T-helper 1 cell treated with Interleukin-12 subunit alpha and Interleukin-12 subunit beta and Interleukin-4 antibody, amounts not matched to agents 30 μg/mL and 1 μg/mL, for 36 hours (primary cell): ENCODE data around the gene TRMT10C.

Source experiments
- H3K27ac Mint-ChIP-seq: one replicate; pipeline ENCODE4 v1.8.0; 2021; ENCODE audit warnings: mild to moderate bottlenecking, mixed read lengths
- H3K27me3 Mint-ChIP-seq: one replicate; pipeline ENCODE4 v1.8.0; 2021; ENCODE audit warnings: low read depth, mixed read lengths
- H3K36me3 Mint-ChIP-seq: one replicate; pipeline ENCODE4 v1.8.0; 2021; ENCODE audit warnings: low read depth, mixed read lengths
- H3K4me1 Mint-ChIP-seq: one replicate; pipeline ENCODE4 v1.8.0; 2021; ENCODE audit warnings: low read depth, mixed read lengths
- H3K4me3 Mint-ChIP-seq: one replicate; pipeline ENCODE4 v1.8.0; 2021; ENCODE audit warnings: mild to moderate bottlenecking, moderate library complexity, mixed read lengths
- H3K9me3 Mint-ChIP-seq: one replicate; pipeline ENCODE4 v1.8.0; 2021; ENCODE audit warnings: mixed read lengths

The TRMT10C gene

DNA sequence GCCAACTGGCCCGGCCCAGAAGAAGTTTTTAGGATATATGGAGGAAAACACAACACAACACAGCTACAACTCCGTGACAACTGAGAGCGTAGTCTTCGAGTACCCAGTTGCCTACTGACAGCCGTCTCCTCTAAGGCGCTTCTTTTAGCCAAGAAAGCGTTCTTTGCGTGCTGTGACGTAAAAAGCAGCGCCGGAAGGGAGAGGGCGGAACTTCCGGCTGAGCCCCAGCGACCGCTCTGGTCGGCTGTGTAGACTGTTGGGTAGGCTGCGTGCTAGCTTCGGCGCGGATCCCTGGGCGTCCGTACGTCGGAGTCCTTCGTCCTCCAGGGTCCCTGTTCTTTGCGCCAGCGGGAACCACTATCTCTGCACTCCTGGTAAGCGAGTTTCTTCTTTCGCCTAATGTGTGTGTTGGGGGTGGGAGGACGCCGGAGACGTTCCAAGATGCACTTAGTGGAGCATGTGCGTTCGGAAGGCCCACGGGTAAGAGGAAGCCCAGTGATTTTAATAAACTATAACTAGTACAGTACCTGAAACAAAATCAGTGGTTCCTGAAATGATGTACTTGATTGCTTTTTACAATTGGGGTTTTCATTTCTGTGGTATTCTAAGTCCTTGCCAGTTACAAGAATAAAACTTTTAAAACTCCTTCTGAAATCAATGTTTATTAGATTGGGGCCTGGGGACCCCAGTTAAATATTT lies at the start of gene TRMT10C:
Gene TRMT10C (plus strand): TSS at position 239 of the 699 bp plus-strand sequence. CDS start 2,914 bp downstream, outside the sequence.
- peaks cover 2% of the 10 kb centered on the region for H3K27me3 Mint-ChIP-seq
- H3K4me1 Mint-ChIP-seq, result peaks cover 22% of the 10 kb centered on the region
- peak within 1 kb of the TSS; percentile 97 for H3K4me3 Mint-ChIP-seq
- H3K9me3 Mint-ChIP-seq, result no peaks in the 10 kb centered on the region
- peak within 1 kb of the TSS; percentile 97 for H3K27ac Mint-ChIP-seq
- H3K36me3 Mint-ChIP-seq, result peaks cover 33% of the 10 kb centered on the region

DNA sequence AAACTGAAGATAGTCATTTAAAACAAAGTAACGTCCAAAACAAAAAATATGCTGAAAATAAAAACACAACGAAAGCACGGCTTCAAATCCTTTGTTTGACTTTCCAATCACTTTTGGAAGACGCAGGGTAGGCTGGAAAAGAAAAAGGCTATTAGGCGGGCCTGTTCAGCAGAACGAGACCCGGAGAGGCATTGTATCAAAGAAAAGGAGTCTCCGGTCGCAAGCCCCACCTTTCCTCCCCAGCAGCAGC lies 49.3 kb upstream of the TRMT10C start:
- Mint-ChIP-seq H3K27me3 (peaks cover 4% of the 10 kb centered on the region), H3K36me3 (peaks cover 26% of the 10 kb centered on the region)

GRCh38 chr3:101512646-101513418 lies 48.8 kb upstream of the TRMT10C start, which contains the start of gene SENP7:
Gene SENP7 (minus strand): TSS chr3:101513212. CDS start chr3:101513130, 82 bp downstream.
- Mint-ChIP-seq H3K27ac (peak within 1 kb of the TSS; percentile 100), H3K9me3 (no peaks in the 10 kb centered on the region), H3K36me3 (peaks cover 25% of the 10 kb centered on the region), H3K4me1 (peaks cover 31% of the 10 kb centered on the region), H3K4me3 (peak within 1 kb of the TSS; percentile 100), H3K27me3 (peaks cover 4% of the 10 kb centered on the region)

More for the DNA sequence above, 49.3 kb upstream of the TRMT10C start:
- Mint-ChIP-seq H3K9me3 (no peaks in the 10 kb centered on the region), H3K4me1 (peaks cover 30% of the 10 kb centered on the region), H3K4me3 (peak overlapping the region; percentile 100), H3K27ac (peak overlapping the region; percentile 100)

DNA sequence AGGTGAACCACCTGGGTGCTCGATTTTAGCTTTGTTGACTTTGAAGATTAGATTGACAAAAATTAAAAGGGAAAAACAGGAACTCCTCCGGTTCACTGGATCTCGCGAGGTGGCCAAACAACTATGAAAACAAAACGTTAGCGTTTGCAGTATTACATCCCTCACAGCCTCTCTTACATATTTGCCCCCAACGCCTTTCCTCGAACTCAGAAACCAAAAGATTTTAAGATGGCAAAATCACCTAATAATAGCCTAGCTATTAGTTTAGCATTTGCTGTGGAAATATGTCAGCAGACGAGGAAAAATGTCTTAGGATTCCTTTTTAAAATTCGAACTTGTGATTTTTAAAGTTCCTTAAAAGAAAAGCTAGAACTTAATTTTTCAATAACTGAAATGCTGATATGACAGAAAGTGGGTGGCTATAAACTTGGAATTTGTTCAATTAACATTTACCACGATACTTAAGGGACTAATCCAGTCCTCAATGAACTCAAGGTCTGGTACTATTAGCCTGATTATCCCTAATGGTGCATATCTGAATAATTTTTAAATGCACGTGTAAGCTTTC lies 48.2 kb upstream of the TRMT10C start:
- Mint-ChIP-seq H3K9me3 (no peaks in the 10 kb centered on the region), H3K4me3 (peak overlapping the region; percentile 100), H3K27ac (peak overlapping the region; percentile 100), H3K4me1 (peaks cover 36% of the 10 kb centered on the region), H3K27me3 (peaks cover 4% of the 10 kb centered on the region), H3K36me3 (peaks cover 22% of the 10 kb centered on the region)

DNA sequence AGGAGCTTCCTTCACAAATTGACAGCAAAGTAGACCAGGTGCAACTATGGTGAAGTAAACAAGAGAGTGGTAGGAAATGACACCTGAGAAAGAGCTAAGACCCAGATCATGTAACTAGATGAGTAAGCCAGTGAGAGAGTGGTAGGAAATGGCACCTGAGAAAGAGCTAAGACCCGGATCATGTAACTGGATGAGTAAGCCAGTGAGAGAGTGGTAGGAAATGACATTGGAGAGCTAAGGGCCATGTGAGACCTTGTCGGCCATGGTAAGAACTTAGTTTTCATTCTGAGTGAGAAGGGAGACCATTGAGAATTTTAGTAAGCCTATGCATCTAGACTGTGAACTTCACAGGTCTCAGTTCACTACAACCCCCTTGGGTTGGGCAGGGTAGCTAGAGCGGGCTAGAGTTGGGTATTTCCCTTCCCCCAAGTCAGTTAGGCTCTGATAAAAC lies 43.2 kb upstream of the TRMT10C start:
- Mint-ChIP-seq H3K4me1 (peaks cover 43% of the 10 kb centered on the region), H3K36me3 (peaks cover 7% of the 10 kb centered on the region), H3K27me3 (no peaks in the 10 kb centered on the region), H3K9me3 (no peaks in the 10 kb centered on the region), H3K4me3 (peak overlapping the region; percentile 58), H3K27ac (peak overlapping the region; percentile 88)

DNA sequence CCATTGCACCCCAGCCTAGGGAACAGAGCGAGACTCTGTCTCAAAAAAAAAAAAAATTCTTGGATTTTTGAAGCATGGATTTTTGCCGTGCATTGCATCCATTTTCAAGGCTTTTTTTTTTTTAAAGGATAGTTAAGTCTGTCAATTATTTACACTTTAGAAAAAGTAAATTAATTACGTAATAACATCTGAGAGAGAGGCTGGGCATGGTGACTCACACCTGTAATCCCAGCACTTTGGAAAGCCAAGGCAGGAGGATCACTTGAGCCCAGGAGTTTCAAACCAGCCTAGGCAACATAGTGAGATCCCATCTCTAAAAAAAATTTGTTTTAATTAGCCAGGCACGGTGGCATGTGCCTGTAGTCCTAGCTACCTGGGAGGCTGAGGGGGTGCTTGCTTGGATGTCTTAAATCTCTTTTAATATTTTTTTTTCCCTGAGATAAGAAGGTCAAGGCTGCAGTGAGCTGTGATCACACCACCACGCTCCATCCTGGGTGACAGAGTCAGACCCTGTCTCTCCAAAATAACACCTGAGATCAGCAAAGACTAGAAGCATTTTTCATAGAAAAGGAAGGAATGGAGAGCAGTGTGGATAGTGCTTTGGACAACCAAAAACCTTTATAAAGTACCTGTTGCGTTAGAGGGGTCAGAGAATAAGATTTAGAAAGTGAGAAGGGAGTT lies 41.8 kb upstream of the TRMT10C start:
- Mint-ChIP-seq H3K4me3 (peak overlapping the region; percentile 57), H3K27ac (peak overlapping the region; percentile 80), H3K27me3 (no peaks in the 10 kb centered on the region), H3K9me3 (peaks cover 1% of the 10 kb centered on the region), H3K4me1 (peaks cover 39% of the 10 kb centered on the region), H3K36me3 (peaks cover 8% of the 10 kb centered on the region)

DNA sequence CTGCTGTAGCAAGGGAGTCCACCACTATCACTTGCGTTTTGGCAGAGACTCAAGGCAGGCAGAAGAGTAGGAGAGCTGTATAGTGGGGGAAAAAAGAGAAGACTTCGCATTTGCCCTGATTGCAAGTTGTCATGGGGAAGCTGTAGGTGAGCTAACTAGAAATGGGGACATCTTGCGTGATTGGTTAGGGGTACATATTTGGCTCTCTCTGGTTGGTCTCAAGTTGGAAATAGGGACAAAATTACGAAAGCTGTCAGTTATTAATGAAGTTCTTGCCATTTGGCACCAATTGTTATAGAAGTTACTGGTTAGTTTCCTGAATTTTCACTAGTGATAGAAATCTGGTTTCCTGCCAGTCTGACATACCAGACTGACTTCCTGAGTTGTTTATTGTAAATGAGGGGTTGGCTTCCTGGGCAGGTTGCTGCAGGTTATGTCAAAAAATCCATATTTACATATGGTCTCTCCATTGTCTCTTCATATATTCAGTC lies 40.4 kb upstream of the TRMT10C start:
- H3K27me3 Mint-ChIP-seq, result no peaks in the 10 kb centered on the region
- H3K4me3 Mint-ChIP-seq, result peak overlapping the region; percentile 57
- H3K36me3 Mint-ChIP-seq, result peaks cover 11% of the 10 kb centered on the region
- H3K4me1 Mint-ChIP-seq, result peaks cover 39% of the 10 kb centered on the region
- H3K9me3 Mint-ChIP-seq, result peaks cover 7% of the 10 kb centered on the region
- H3K27ac Mint-ChIP-seq, result peak overlapping the region; percentile 80

- Mint-ChIP-seq H3K27me3 (no peaks in the 10 kb centered on the region), H3K4me1 (peaks cover 30% of the 10 kb centered on the region), H3K4me3 (no peak overlapping the region), H3K9me3 (peaks cover 17% of the 10 kb centered on the region), H3K36me3 (peaks cover 16% of the 10 kb centered on the region), H3K27ac (no peak overlapping the region)
Observed at GRCh38 chr3:101527441-101527840, 34.2 kb upstream of the TRMT10C start.

DNA sequence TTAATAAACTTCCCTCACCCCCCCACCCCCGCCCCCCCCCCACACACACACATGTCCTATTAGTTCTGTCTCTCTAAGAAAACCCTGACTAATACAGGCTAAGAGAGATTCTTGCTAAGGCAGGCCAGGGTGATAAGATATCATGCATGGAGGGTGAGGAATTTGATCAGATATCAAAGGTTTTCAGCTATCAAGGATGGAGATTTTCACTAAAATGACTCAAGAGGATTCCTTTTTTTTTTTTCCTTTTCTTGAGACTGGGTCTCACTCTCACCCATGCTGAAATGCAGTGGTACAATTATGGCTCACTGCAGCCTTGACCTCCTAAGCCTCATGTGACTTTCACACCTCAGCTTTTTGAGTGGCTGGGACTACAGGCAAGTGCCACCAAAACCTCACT lies 33.8 kb upstream of the TRMT10C start:
- Mint-ChIP-seq H3K4me1 (peaks cover 32% of the 10 kb centered on the region), H3K4me3 (no peak overlapping the region)

GRCh38 chr3:101529816-101530685 lies 31.6 kb upstream of the TRMT10C start:
- H3K27ac Mint-ChIP-seq, result peak overlapping the region; percentile 53
- peaks cover 13% of the 10 kb centered on the region for H3K36me3 Mint-ChIP-seq
- no peaks in the 10 kb centered on the region for H3K27me3 Mint-ChIP-seq
- H3K4me1 Mint-ChIP-seq, result peaks cover 34% of the 10 kb centered on the region
- H3K4me3 Mint-ChIP-seq, result no peak overlapping the region
- H3K9me3 Mint-ChIP-seq, result peaks cover 14% of the 10 kb centered on the region

More for the DNA sequence above, 33.8 kb upstream of the TRMT10C start:
- Mint-ChIP-seq H3K9me3 (peaks cover 17% of the 10 kb centered on the region), H3K27me3 (no peaks in the 10 kb centered on the region), H3K27ac (no peak overlapping the region), H3K36me3 (peaks cover 16% of the 10 kb centered on the region)

DNA sequence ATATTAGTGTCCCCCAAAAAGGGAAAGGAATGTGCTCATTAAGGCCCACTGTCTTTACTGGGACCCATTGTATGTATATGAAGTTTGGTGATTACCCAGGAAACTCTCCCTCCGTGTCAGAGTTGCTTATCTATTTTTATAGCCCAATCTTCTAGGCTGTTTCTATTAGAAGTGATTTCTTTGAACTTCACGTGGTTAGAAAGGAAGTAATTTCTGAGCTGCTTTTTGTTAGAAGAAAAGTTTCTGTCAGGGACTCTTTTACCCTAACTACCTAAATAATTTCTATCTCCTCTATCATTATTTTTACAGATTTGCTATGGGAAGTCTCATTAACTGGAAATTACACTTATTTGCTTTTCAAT lies 31.0 kb upstream of the TRMT10C start:
- Mint-ChIP-seq H3K4me1 (peaks cover 34% of the 10 kb centered on the region), H3K9me3 (peaks cover 11% of the 10 kb centered on the region), H3K4me3 (peak overlapping the region; percentile 6), H3K27ac (peak overlapping the region; percentile 5), H3K27me3 (no peaks in the 10 kb centered on the region), H3K36me3 (peaks cover 12% of the 10 kb centered on the region)

GRCh38 chr3:101531473-101532086 lies 30.1 kb upstream of the TRMT10C start:
- Mint-ChIP-seq H3K36me3 (peaks cover 14% of the 10 kb centered on the region), H3K9me3 (peaks cover 11% of the 10 kb centered on the region), H3K27ac (peak overlapping the region; percentile 5), H3K4me3 (peak overlapping the region; percentile 6), H3K4me1 (peaks cover 34% of the 10 kb centered on the region), H3K27me3 (no peaks in the 10 kb centered on the region)
